Nephron (organoid): ENCODE measurements around the gene DUSP9.

Source experiments
- H3K27ac Mint-ChIP-seq, 3 experiments: 2 replicates each; pipeline ENCODE4 v1.8.0; 2020; ENCODE audit warnings: mixed read lengths in 3 of 3, mild to moderate bottlenecking in 2 of 3, moderate library complexity in 1 of 3
- H3K27me3 Mint-ChIP-seq: 2 replicates; pipeline ENCODE4 v1.8.0; 2021; ENCODE audit warnings: low read depth, mild to moderate bottlenecking, moderate library complexity, mixed read lengths
- H3K36me3 Mint-ChIP-seq: 2 replicates; pipeline ENCODE4 v1.8.0; 2020; ENCODE audit warnings: low read depth, mixed read lengths
- H3K4me1 Mint-ChIP-seq: 2 replicates; pipeline ENCODE4 v1.8.0; 2020; ENCODE audit warnings: mixed read lengths
- H3K4me3 Mint-ChIP-seq, 3 experiments: 2 replicates each; pipeline ENCODE4 v1.8.0; 2020; ENCODE audit warnings: mild to moderate bottlenecking in 3 of 3, mixed read lengths in 3 of 3, moderate library complexity in 2 of 3
- H3K9me3 Mint-ChIP-seq: 2 replicates; pipeline ENCODE4 v1.8.0; 2020; ENCODE audit warnings: mixed read lengths
- CTCF ChIP-seq, 3 experiments: fragments of 200-600 bp; sonication (generic); IDR thresholded peaks; one replicate each; pipeline ENCODE4 v1.5.0; 2021; ENCODE audit warnings: antibody characterized with exemption in 3 of 3; ENCODE audit not compliant: unreplicated experiment in 3 of 3

DUSP9 gene

DNA sequence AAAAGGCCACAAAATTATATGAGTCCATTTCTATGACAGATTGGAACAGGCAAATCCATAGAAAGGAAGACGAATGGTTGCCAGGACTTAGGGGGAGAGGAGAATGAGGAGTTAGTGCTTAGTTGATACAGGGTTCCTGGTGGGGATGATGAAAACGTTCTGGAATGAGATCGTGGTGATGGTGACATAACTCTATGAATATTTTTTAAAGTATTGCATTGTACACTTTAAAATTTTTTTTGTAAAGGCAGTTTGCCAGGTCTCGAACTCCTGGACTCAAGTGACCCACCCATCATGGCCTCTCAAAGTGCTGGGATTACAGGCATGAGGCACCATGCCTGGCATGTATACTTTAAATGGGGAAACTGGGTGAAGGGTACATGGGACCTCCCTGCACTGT is 38.2 kb upstream of the DUSP9 start:
- Mint-ChIP-seq H3K36me3 (no peaks in the 10 kb centered on the region), H3K27me3 (peaks cover 7% of the 10 kb centered on the region), H3K4me1 (peaks cover 4% of the 10 kb centered on the region), H3K9me3 (peaks cover 21% of the 10 kb centered on the region), H3K27ac (no peak overlapping the region), H3K4me3 (no peak overlapping the region)
- no peak for TF ChIP-seq CTCF (IDR thresholded peaks at IDR 0.05; ENCODE audit: unreplicated experiment in 3 of 3)

GRCh38 chrX:153609917-153610835 is 36.8 kb upstream of the DUSP9 start:
- Mint-ChIP-seq H3K27me3 (peaks cover 8% of the 10 kb centered on the region), H3K36me3 (no peaks in the 10 kb centered on the region)
- peak; percentile 62 to 71 (median 68) for TF ChIP-seq CTCF (IDR thresholded peaks at IDR 0.05; ENCODE audit: unreplicated experiment in 3 of 3)

GRCh38 chrX:153610836-153611213 is 36.2 kb upstream of the DUSP9 start:
- Mint-ChIP-seq H3K27me3 (peaks cover 8% of the 10 kb centered on the region), H3K27ac (peak overlapping the region in 2 of 3 experiments; percentile 64 to 74), H3K36me3 (no peaks in the 10 kb centered on the region), H3K4me3 (peak overlapping the region; percentile 80 to 81 (median 81)), H3K9me3 (peaks cover 21% of the 10 kb centered on the region), H3K4me1 (peaks cover 4% of the 10 kb centered on the region)
- no peak for TF ChIP-seq CTCF (IDR thresholded peaks at IDR 0.05; ENCODE audit: unreplicated experiment in 3 of 3)

More at GRCh38 chrX:153609917-153610835, 36.8 kb upstream of the DUSP9 start:
- peak overlapping the region; percentile 80 to 81 (median 81) for H3K4me3 Mint-ChIP-seq
- peaks cover 21% of the 10 kb centered on the region for H3K9me3 Mint-ChIP-seq
- peak overlapping the region; percentile 64 to 90 (median 74) for H3K27ac Mint-ChIP-seq
- peaks cover 4% of the 10 kb centered on the region for H3K4me1 Mint-ChIP-seq

DNA sequence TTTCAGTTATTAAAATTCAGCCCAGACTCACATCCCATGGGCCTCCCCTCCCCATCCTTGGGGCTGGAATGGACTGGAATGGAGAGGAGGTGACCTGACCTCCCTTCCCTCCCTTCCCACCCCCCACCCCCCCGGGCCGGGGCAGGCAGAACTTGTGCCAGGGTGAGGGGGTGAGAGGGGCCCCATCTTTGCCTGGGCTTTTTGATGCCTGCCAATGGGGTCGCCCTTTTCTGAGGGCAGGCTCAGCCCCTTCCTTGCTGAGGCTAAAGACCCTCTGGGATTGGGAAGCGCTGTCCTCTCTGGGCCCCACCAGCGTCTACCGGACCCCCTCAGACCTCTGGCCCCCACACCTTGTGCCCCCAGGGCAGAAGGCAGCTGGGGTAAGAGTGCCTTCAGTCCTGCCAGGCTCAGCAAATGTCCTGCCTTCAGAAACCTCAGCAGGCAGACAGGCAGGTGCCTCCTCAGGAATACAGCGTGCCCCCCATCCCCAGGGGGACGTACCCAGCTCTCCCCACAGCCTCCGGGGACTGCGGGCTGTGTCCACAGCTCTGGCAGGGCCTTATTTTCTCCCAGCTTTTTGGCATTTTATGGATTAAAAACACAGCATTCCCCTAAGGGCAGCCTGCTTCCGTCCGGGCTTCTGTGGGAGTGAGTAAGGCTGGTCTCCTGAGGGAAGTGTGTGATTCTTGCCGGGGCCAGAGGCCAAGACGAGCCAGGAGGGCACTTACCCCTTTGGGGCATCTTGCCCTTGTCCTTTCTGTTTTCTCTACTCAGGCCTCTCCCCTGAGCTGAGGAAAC is 35.5 kb upstream of the DUSP9 start:
- Mint-ChIP-seq H3K27me3 (peaks cover 8% of the 10 kb centered on the region), H3K36me3 (no peaks in the 10 kb centered on the region), H3K4me1 (peaks cover 4% of the 10 kb centered on the region), H3K9me3 (peaks cover 25% of the 10 kb centered on the region), H3K27ac (peak overlapping the region in 1 of 3 experiments; percentile 66), H3K4me3 (peak overlapping the region in 2 of 3 experiments; percentile 47 to 54)
- no peak for TF ChIP-seq CTCF (IDR thresholded peaks at IDR 0.05; ENCODE audit: unreplicated experiment in 3 of 3)

GRCh38 chrX:153612413-153612812 is 34.6 kb upstream of the DUSP9 start:
- Mint-ChIP-seq H3K27me3 (peaks cover 10% of the 10 kb centered on the region), H3K4me1 (peaks cover 4% of the 10 kb centered on the region), H3K4me3 (no peak overlapping the region), H3K27ac (peak overlapping the region in 1 of 3 experiments; percentile 10), H3K36me3 (no peaks in the 10 kb centered on the region), H3K9me3 (peaks cover 18% of the 10 kb centered on the region)
- no peak for TF ChIP-seq CTCF (IDR thresholded peaks at IDR 0.05; ENCODE audit: unreplicated experiment in 3 of 3)
